HCEC 1CT (cell line): Measurements from ENCODE around the gene CFAP119.

Source experiments
- DNase-seq: peaks from one replicate; pipeline ENCODE4 v3.0.0-alpha.2; 2017

The CFAP119 gene

GRCh38 chr16:30738984-30739951 is 22.6 kb downstream of the CFAP119 start:
- DNase-seq = no peak

- DNase-seq = no peak
These were observed 23.8 kb downstream of the CFAP119 start for GRCh38 chr16:30737794-30738648.

GRCh38 chr16:30736995-30737793 is 24.7 kb downstream of the CFAP119 start:
- DNase-seq = no peak

- DNase-seq = no peak
These were observed 30.5 kb downstream of the CFAP119 start for GRCh38 chr16:30731411-30731810.

GRCh38 chr16:30728899-30729672 is 32.8 kb downstream of the CFAP119 start:
- no peak for DNase-seq

- DNase-seq = no peak
These were observed 33.5 kb downstream of the CFAP119 start for GRCh38 chr16:30728321-30728720.

- DNase-seq = no peak
These were observed 36.5 kb downstream of the CFAP119 start for GRCh38 chr16:30725418-30725792.

- DNase-seq = no peak
These were observed 37.0 kb downstream of the CFAP119 start for GRCh38 chr16:30724641-30725417.

GRCh38 chr16:30723725-30724355 is 38.0 kb downstream of the CFAP119 start:
- DNase-seq = no peak

- DNase-seq = no peak
These were observed 38.9 kb downstream of the CFAP119 start for GRCh38 chr16:30722916-30723315.

- no peak for DNase-seq
These were observed 39.4 kb downstream of the CFAP119 start for GRCh38 chr16:30722443-30722842.

- peak; percentile 66 for DNase-seq
These were observed 40.3 kb downstream of the CFAP119 start for GRCh38 chr16:30721606-30722005.

GRCh38 chr16:30721167-30721566 is 40.7 kb downstream of the CFAP119 start:
- no peak for DNase-seq

GRCh38 chr16:30720694-30721093 is 41.2 kb downstream of the CFAP119 start:
- DNase-seq = no peak

- DNase-seq = no peak
These were observed 41.8 kb downstream of the CFAP119 start for GRCh38 chr16:30720086-30720485.

- DNase-seq = no peak
These were observed 46.0 kb downstream of the CFAP119 start for GRCh38 chr16:30715750-30716445.

- DNase-seq = no peak
These were observed 50.1 kb downstream of the CFAP119 start for GRCh38 chr16:30711712-30712111.

- no peak for DNase-seq
These were observed 50.9 kb downstream of the CFAP119 start for GRCh38 chr16:30710971-30711370.
